GM18870 (cell line): ENCODE measurements around the gene ST6GALNAC6.

Experiments
- ATAC-seq: cut with Tn5 transposase; IDR thresholded peaks from one replicate; pipeline ENCODE4 v1.9.1; 2021; ENCODE audit warnings: moderate library complexity; ENCODE audit not compliant: unreplicated experiment

The ST6GALNAC6 gene

DNA sequence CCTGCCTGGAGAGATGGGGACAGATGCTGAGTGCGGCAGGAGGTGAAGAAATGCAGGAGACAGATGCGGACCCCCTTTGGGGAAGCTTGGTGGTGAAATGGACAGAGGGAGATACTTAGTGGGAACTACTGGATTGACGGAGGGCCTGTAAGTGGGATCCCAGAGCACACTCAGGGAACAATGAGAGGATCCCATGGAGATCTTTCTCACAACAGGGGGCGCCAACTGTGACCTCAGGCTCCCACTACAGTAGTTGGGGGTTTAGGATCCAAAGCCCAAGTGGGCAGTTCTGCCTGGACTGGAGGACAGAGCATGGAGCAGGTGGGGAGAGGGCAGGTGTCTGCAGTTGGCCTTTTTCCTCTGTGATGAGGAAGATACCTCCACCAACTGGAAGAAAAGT is 34.8 kb upstream of the ST6GALNAC6 start:
- no peak for ATAC-seq

DNA sequence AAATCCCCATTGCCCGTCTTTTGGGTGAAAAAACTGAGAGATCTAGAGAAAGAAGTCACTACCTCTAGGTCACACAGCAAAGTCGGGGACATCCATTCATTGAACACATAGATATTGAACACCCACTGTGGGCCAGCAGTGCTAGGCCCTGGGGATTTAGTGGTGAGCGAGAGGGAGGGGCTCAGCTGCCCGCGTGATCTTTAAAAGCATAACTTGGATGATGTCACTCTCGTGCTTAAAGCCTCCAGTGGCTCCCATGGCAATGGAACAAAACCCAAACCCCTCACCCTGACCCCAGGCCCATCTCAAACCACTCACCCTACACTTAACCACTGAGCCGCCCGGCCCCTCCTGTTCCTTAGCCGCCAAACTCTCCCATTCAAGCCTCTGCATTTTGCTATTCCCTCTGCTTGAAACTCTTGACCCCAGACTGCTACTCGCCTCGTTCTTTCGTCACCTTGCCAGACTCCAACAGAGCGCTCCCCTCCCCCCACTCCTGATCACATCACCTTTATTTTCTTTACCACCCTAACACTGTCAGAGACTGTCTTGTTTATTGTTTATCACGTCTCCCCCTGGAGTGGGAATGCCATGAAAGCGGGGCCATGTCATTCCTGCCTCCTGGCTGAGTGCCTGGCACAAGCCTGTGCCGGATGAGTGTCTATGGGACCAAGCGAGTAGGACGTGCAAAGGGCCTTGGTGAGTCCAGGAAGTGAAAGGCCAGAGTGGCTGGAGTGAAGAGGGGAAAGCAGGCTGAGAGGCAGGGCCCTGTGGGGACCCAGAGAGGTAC is 31.9 kb upstream of the ST6GALNAC6 start:
- ATAC-seq = peak; percentile 25

DNA sequence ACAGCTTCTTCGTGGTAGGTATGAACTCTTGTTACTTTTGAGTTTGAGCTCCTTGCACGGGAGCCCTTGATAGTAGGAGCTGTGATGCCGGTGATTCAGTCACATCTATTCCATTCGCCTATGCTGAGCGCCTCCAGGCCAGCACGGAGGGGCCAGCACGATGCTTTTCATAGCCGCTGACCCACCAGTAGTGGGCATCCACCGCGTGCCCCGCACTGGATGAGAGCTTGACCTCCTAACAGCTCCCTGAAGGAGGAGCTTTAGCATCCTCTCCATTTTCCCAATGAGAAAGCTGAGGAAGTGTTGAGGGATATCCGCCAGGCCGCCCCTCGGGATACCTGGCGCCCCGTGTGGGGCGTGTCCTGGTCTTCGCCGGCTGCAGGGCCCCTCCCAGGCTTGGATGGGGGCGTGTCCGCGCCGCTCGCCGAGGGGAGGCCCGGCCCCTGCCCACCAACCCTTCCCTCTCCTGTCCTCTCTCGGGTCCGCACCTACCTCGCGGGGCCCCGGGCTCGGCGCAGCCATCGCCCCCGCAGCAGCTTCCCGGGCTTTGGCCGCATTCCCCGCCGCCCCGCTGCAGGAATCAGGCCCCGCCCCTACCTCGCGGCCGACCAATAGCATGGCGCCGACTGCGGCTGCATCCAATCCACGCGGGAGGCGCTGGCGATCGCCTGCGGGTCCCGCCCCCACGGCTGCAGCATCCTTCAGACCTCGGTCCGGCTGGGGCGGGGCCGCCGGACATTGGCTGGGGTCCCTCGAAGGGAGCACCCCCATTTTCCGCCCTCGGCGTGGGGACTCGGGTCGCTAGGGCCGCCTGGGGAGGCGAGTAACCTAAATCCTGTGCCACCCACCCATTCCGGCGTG is 31.1 kb upstream of the ST6GALNAC6 start, which contains the start of gene PIP5KL1:
TSS of gene PIP5KL1 (minus strand) at position 547 of the 861 bp plus-strand sequence. CDS start at position 522, 25 bp downstream.
- ATAC-seq = peak; percentile 44

DNA sequence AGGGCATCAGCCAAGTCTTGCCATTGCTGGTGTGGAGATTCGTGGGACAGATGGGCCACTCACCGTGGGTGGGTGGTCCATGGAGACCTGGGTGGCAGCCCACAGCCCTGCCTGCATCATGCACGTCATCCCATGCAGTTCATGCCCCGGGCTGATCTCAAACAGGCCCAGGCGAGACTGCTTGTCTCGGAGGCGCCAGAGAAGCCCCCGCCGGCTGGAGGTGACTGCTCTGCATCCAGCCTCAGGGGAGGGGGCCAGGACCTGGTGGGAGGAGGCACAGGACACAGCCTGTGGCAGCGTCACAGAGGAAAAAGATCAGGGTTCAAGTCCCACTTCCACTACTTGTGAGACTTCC is 30.2 kb upstream of the ST6GALNAC6 start:
- no peak for ATAC-seq

DNA sequence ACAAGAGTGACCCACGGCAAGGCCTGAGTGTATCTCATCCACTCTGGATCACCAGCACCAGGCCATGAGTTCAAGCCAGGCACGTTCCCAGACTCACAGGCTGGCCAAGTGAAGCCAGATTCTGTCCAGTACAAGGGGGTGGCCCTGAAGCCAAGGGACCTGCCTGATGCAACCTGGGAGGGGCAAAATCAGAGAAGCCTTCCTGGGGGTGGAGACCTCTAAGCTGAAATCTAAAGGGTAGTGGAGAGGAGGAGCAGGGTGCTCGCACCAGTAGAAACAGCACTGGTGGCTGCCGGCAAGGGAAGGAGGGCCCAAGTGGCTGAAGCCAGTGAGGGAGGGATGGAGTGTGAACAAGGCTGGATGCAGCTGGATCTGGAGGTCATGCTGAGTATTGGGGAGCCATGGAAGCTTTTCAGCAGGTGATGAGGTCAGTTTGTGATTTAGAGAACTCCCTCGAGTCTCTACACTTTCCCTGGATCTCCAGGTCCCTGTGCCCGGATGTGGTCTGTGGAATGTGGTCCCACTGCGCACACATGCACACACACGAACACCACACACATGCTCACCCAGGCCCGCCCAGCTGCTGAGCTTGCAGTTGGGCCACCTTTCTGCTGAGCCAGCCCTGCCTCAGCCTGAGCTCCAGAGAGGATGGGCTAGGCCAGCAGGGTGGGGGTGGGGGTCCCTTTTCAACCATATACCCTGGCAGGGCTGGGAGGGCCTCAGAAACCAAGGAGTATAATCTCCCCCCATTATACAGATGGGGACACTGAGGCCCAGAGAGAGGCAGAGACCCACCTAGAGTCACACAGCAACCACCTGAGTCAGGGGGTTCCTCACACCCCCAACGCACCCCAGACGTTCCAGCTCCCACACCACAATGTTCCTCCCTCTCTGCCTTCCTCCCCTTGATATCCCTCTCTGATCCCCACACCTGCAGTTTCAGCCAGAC is 29.5 kb upstream of the ST6GALNAC6 start:
- no peak for ATAC-seq

DNA sequence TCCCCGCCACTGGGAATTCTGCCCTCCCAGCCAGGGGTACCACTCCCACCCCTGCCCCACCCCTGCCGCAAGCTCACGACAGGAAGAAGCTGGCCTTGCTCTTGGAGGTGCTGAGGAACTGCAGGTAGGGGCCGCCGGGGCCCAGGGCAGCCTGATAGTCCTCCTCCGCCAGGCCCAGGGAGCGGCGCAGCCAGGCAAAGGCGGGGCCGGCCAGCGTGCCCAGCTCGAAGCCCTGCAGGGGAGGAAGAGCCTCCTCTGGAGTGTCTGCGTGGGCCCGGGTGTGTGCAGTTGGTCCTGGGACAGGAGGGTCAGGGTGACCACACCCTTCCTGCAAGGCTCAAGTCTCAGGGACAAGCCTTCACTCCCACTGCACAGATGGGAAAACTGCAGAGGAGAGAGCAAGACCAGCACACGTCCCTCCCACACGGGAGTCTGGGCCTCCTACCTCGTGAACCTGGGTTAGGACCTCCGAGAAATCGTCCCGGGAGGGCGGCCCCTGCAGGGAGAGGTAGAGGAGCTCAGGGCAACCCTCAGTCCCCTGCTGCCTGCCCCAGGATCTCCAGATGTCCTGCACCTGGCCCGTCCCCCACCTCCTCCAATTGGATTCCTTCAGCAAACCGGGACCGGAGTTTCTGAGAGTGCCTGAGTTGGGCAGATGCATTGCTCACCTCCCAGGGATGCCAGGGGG is 28.7 kb upstream of the ST6GALNAC6 start:
- no peak for ATAC-seq

DNA sequence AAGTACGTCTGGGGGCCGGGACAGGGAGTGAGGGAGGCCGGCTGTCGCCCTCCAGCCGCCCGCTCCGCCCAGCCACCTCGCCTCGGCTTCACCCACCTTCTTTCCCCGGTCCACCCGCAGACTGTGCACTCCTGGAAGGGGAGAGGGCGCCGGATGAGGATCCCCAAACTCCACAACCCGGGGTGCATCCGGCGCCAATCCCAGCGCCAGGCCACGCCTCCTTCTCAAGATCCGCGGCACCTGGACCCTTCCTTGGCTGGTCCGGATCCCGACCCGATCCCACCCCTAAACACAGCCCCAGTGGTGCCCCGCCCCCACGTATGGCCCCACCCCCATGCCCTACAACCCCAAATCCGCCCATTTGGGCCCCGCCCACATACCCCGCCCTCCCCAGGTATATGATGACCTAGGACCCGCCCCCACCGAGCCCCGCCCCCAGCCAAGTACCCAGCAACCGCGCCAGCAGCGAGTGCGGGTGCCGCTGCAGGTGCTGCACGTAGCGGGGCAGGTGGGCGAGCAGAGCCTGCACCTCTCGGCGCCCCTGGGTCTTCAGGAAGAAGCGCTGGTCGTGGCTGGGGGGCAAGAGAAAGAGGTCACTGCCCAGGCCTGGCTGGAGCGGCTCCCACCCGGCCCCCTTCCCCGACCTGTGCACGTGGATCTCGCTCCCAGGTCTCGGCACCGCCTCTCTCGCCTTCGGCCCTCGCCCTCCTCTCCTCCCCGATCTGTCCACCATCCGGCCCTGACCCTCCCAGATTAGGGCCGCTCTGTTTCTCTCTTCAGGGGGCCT is 28.0 kb upstream of the ST6GALNAC6 start:
- ATAC-seq = no peak

DNA sequence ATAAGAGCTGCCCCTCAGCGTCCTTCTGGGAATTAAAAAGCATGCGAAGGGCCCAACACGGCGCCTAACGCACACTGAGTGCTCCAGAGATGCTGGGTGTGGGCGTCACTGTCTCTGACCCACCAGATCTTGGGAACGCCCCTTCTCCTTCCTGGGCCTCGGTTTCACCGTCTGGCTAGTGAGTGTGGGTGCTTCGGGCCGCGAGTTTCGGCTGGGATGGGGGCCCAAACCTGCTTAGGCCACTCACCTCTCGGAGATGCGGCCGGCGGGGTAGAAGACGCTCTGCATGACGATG is 27.4 kb upstream of the ST6GALNAC6 start:
- no peak for ATAC-seq

DNA sequence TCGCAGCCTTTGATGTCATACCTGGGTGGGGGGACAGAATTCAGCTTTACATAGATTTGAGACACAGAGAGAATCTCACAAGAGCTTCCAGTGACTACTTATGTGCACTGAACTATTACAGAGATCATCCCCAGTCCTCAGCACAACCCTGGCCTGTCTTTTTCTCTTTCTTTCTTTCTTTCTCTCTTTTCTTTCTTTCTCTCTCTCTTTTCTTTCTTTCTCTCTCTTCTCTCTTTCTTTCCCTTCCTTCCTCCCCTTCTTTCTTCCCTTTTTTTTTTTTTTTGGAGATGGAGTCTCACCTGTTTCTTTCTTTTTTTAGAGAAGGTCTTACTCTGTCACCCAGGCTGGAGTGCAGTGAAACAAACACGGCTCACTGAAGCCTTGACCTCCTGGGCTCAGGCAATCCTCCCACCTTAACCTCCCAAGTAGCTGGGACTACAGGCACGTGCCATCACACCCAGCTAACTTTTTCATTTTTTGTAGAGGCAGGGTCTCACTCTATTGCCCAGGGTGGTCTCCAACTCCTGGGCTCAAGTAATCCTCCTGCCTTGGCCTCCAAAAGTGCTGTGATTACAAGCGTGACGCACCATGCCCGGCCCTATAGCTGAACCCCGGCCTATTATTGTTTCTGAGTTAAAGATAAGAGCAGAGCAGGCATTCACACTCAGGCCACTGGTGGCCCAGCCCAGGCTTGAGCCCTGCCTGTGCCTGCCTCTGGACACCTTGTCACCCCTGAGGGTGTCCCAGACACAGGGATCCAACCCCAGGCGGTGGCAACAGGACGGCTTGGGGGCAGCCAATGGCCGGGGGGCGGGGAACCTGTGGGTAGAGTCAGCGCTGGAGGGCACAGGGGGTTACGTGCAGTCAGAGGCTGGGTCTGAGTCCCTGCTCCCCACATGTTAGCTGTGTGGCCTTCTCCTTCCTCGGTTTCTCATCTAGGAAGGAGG is 26.8 kb upstream of the ST6GALNAC6 start:
- no peak for ATAC-seq

DNA sequence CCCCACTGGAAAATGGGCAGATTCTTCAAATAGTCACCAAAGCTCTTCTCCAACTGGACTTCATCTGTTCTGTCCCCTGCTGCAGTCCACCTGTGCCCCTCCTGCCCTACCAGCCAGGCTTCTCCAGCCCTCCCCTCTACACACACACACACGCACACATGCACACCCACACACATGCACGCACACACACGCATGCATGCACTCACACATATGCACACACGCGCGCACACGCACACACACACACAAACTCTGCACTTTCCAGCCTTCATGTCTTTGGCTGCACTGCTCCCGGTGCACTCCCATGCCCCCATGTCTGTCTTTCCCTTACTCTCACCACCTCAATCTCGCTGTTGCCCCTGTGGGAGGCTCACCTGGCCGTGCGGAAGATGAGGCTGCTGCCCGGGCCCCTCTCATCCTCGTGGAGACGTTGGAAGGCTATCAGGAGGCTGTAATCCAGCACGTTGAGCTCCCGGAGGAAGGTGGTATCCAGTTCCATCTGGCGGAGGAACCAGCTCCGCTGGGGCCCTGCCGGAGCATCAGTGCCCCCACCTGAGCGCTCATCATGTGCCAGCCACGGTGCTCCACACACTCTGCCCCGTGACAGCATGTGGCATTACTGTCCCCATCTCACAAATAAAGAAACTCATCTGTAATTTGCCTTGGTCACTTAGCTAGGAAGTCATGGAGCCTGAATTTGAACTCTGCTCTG is 25.5 kb upstream of the ST6GALNAC6 start:
- no peak for ATAC-seq

DNA sequence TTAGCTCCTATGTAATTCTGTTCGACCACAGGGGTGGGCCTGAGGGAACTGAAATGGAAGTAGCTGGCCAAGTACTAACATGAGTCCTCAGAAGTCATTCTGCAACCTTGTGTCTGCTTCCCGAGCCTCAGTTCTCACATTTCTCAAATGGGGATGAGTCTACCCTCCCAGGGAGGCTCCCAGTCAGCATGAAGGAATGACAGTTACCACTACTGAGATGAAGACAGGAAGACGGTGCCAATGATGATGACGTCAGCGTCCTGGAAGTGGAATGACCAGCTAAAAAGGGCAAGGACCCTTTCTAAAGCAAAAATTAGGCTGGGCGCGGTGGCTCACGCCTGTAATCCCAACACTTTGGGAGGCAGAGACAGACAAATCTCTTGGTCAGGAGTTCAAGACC is 24.4 kb upstream of the ST6GALNAC6 start:
- ATAC-seq = no peak

DNA sequence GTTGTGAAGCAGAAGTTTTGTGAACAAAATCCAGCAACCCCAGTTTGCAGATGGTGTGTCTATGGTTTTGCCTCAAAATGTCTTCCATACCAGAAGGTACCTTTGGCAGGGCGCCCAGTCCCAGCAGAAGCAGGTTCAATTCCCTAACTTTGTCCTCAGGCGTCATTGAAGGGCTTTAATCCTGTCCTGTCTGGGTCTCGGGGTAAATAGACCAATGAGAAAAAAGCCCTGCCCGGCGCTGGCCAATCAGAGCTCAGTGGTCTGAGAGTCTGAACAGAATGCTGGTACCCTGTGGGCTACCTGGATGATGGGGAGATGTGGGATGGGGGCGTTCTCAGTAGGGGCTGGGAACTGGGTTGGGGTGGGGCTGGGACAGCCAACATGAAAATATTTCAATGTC is 23.6 kb upstream of the ST6GALNAC6 start:
- no peak for ATAC-seq

DNA sequence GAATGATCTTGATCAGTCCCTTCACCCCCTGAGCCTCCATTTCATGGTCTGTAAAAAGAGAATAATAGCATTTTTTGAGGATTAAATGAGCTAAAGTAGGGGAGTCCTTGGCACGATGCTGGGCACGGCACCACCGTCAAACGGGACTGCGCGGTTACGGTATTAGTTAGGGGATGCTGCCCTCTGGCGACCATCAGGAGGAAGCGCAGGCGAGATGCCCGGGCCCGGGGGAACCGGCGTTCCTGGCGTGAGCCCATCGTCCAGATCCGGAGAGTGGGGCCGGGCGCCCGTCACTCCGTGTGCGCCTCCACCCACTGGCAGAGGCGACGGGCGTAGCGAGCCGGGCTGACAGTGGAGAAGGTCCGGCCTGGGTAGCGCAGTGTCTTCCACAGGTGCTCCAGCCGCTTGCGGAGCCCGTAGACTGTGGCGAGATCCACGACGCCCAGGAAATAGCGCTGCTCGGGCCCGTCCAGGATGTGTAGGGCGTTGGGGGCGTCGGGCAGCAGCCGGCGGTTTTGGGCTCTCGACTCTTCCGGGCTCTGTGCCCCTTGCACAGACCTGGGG is 22.2 kb upstream of the ST6GALNAC6 start:
- ATAC-seq = no peak

DNA sequence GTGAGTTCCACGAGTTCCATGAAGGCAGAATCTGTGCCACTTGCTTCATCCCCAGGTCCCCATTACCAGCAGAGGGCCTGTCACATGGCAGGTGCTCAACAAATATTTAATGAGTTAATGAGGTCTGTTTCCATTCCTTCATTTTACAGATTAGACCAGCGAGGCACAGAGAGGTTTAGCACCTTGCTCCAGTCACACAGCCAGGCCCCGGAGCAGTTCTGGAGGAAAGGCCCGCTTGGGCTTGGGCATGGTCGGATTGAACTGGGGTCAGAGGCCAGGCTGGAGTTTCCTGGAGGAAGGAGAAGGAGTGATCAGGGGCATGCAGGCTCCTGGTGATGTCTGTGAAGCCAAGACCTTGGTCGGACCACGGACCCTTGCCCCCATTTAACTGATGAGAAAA is 21.4 kb upstream of the ST6GALNAC6 start:
- no peak for ATAC-seq

DNA sequence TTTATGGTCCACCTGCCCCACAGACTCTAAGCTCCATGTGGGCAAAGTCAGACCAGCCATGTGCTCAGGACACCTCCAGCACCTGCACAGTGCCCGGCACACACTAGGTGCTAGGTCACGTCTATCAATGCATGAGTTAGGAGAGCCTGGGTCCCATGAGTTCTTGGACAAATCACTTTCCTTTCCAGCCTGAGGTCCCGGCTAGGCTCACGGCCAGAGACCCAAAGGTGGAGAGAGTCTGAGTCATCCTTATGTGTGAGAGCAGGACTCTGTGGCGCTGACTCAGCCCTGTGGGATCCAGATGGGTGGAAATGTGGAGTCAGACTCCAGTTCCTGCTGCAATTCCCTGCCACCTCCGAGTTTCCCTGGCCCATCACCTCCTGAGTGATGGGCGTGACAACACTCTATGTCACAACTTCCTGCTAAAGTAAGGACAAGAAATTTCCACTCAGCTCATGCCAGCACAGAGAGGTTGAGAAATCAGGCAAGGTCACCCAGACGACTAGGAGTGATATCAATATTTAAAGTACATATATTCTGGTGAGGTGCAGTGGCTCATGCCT is 19.9 kb upstream of the ST6GALNAC6 start:
- ATAC-seq = no peak

DNA sequence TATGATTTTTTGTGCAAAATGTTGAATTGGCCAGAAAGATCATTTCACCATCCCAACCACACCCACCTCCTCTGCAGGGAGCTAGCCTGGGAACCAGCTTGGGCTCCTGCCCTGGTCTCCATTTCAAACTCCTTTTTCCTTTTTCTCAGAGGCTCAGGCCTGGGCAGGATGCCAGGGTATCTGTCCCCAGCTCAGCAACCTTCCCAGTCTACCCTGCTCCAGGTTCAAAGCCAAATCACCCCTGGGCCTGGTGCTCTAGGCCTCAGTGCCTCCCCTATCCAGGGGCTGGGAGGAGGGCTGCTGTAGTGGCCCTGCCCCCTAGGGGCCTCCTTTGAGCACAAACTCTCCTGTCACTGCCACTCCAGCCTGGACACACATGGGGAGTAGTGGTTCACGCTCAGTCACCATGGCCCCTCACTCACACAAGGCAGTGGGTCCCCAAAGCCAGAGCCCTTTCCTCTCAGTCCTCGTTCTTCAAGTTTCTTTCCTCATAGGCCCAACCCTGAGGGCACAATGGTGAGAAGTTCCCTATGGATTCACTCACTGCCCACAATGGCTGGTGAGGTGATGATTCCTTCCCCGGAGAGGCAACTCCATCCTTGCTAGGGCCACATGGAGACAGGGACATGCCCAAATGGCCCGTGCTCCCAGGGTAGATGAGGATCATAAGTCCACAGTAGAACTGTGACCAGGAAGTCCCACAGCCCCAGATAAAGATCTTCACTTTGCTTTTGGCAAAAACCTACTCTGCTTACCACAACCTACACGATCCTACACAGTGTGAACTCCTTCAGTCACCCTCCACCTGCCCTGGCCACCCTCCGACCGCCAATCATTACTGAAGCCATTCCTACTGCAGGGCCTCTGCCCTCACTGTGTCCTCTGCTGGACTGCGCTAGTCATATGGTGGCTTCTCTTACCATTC is 19.0 kb upstream of the ST6GALNAC6 start:
- no peak for ATAC-seq
